ENCODE data around the gene RPS6KA5.
A peak's percentile ranks its signal among the peaks of the same experiment; 100 is the strongest.
"Not testable (repeated sequence)": the region's sequence is repeated elsewhere in the genome, so short reads cannot be mapped to it uniquely, and the experiment has no call there.

RPS6KA5 gene

DNA sequence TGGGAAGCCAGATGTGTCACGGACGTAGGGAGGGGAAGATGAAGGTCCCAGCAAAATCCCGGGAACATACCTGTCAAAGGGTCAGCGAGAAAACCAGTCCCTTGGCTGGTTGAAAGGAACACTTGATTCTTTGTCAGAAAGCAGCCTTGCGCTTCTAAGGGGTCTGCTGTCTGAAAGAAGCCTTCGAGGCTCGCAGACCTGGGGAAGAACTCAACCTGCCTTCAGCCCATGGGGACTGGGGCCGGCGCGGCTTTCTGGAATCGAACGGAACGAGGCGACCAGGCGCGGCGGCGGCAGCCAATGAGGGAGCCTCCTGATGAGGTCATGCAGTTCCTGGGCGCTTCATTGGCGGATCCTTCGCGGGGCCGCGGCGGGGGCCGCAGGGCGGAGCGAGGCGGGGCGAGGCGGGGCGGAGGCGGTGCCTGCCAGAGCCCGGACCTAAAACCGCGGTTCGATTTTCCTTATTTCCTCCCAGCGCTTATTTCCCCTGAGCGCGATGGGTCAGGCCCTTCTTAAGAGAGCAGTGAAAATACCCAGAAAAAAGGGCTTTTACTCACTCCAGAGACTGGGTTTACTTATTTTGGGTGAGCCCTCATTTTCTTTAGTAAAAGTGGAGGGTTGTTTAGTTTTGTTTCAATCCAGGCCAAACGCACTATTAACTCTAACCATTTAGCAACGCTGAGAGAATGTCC lies 232.4 kb downstream of the RPS6KA5 start:
- peak; percentile 94 for DNase-seq

DNA sequence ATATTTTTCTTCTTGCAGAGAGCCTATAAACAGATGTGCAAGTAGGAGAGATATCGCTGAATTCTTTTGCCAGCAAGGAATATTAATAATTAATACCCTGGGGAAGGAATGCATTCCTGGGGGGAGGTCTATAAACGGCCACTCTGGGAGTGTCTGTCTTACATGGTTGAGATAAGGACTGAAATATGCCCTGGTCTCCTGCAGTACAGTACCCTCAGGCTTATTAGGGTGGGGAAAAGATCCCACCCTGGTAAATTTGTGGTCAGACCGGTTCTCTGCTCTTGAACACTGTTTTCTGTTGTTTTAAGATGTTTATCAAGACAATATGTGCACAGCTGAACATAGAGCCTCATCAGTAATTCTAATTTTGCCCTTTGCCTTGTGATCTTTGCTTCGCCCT lies 236.9 kb downstream of the RPS6KA5 start:
- not testable (repeated sequence) for DNase-seq

DNA sequence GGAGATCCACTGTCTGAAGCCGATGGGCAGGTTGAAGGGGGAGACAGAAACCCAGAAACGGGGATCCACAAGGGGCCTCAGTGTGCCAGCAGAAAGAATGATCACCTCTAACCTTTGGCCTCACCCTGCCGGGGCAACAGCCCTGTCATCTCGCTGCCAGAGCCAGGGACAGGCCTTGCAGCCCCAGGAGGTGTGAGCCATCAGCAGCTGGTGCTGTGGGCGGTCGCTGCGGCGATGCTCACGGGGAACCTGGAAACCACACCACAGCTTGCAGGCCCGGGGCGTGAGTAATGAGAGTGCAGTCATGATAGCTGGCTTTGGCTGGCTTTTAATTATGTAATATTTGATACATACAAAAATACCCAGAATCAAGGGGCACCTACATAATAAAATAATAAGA lies 239.5 kb downstream of the RPS6KA5 start:
- DNase-seq, result no peak

DNA sequence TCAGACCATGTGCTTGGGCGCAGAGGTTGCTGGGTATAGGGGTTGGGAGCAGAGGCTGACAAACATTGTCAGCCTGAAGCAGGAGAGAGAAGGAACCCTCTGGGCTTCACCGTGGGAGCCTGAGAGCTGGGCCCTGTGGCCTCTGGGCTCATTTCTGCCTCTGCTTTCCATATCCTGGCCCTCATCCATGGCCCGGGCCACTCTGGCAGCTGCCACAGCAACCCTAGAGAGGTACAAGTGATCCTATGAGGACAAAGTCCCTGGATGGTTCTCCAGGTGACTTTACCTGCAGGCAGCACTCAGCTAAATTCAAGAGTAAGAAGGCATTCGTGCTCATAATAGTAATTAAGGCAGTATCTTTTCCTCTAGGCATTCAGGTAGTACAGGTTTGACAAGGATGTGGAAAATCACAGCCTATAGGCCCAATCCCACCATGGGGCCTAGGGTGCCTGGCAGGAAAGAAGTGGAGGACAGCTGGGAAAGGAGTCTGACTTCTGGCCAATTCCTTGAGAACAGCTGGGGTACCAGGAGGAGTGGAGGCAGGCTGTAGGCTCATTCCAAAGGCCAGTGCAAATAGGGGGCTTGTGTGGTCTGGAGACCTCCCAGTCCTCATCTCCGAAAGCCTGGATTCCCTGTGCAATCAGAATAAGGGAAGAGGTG lies 240.6 kb downstream of the RPS6KA5 start:
- no peak for DNase-seq

DNA sequence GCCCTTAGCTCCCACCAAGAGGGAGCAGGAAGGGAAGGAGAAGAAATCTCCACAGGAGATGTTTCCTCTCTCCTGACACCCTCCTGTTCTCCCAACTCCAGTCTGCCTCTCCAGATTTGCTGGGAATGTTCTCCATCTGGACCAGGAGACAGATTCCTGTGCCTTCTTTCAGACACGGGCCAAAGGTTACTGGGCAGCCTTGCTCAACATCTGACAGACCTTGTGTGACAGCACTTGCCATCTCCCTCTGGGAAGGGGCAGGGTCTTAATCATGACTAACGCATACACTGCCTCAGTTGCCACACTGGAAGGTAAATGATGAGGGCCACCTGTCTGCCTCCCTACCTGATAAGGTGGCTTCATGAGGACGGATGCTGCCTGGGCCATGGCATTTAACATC lies 241.7 kb downstream of the RPS6KA5 start:
- no peak for DNase-seq

DNA sequence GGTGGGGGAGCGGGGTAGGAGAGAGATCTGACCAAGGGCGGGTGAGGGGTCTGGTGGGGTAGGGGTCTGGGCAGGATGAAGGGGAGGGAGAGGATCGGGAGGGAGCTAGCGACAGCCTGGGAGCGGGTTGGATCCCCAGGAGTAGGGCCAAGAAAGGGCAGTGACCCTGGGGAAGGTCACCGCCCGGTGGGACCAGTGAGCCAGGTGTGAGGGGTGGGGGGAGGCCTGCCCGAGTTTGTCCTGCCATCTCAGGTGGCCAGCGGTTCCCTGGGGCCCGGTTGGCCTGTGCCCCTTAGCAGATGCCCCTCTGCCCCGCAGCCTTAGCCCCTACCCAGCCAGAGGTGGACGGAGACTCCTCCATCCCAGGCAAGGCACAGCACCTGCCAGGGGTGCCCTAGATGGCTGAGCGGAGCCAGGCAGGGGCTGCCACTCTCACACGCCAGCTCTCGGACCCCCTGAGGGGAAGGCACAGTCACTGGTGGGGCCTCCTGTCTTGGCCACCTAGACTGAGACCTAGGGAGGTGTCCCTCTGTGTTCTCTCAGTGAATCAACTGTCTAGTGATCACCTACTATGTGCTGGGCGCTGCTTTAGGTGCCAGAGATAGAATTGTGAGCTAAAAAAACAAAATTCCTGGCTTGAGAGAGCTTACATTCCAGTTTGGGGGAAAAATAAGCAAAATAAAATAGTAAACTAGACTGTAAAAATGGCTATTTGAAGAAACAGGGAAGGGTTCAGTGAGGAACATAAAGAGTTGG lies 243.6 kb downstream of the RPS6KA5 start:
- DNase-seq, result no peak

DNA sequence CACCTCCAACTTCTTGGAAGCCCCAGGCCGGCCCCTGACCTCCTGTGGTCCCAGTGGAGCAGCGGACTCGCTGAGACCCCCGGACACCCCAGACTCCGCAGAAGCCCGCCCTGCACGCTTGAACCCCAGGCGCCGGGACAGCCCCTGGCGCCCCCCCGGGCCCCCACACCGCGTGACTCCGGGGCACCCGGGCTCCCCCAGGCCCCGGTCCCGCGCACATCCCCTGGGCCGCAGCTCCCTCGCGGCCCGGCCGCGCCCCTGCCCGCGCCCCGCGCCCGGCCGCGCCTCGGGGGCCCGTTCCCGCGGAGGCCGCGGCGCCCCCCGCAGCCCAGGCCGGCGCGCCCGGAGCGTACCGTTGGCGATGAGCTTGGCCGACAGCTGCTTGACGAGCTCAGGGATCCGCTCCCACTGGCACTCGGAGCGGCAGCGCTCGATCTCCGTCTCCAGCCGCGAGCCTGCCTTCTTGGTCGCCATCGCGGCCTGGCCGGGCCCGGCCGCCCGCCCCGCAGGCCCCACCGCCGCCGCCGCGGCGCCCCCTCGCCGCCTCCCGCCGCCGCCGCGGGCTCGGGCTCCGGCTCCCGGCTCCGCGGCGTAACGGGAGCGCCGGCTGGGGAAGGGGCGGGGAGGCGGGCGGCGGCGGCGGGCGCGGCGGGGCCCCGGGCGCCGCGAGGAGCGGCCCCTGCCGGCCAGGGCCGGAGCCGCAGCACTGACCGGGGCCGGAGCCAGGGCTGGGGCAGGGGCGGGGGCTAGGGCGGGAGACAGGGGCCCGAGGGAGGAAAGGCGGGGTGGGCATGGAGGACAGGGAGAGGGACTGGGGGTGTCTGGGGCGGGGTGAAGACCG lies 244.4 kb downstream of the RPS6KA5 start, which contains the start of gene TTC7B:
Gene TTC7B (minus strand): TSS at position 609 of the 841 bp plus-strand sequence. CDS start 135 bp downstream, at position 474.
- DNase-seq, result peak; percentile 40

DNA sequence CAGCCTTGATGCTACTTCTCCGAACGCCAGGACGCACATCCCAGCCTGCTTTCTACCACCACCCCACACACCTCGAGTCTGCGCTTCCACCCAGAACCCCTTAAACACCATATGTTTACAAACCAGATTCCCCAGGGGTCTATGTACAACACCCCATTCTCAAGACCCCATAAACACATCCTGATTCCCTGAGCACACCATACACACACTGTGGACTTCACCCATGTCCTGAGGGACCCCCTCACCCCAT lies 244.9 kb downstream of the RPS6KA5 start:
- no peak for DNase-seq

DNA sequence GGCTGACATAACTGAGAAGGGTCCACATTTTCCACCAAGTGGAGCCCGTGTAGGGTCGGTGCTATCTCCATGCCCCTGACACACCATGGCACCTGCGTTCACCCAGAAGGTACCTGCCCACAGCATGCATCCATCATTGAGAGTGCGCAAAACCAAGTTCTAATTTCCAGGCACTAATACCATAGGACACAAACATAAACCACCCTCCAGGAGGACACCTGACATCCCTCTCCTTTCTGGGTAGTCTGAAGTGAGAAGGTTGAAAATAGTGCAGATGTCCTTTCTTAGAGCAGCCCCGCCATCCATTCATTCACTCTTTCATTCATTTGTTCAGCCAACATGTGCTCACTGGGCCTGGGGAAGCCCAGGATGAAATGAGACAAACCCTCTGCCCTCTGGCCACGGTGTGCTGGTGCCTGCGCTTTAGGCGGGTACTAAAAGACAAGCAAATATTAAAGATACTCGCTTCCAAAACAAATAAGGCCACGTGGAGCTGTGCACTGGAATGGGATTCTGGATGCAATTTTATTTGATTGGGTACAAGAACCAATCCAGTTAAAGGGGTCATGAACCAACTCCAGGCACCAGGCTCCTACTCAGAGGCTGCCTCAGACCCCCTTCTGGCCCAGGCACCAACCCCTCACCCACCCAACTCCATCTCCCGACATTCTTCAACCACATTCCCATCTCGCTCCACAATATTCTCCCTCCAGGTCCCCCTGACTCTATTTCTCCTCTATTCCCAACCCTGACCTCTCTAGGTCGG lies 245.5 kb downstream of the RPS6KA5 start:
- DNase-seq, result no peak

DNA sequence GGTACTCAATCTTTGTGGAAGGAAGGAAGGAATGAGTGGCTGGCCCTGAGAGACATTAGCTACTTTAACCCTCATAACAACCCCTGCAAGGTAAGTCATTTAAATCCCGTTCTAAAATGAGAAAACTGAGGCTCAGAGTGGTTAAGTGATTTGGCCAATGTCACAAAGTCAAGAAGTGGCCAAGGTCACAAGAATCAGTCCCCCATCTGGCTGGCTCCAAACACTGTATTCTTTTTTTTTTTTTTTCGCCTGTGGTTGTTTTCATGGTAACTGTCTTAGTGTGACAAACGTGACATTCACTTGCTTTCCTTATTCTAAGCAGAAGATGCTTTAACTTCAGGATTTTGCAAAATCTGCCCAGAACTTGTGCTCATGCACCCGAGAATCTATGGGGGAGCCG lies 247.0 kb downstream of the RPS6KA5 start:
- DNase-seq, result no peak

DNA sequence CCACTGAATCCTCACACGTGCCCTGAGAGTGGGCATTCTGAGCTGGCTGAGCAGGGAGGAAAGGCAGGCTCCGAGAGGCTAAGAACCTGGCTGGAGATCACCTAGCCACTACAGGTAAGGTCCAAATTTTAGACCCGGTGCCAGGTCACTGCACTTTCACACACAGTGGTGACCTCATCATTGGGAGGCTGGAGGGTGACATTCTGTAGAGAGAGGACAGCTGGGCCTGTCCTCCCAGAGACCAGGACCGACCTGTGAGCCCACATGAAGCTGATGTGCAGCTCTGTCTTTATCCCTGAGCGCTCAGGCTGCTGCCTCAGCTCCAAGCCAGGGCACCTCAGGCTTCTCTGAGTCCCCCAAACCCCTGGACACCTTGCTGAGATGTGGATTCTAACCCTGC lies 248.3 kb downstream of the RPS6KA5 start:
- no peak for DNase-seq

DNA sequence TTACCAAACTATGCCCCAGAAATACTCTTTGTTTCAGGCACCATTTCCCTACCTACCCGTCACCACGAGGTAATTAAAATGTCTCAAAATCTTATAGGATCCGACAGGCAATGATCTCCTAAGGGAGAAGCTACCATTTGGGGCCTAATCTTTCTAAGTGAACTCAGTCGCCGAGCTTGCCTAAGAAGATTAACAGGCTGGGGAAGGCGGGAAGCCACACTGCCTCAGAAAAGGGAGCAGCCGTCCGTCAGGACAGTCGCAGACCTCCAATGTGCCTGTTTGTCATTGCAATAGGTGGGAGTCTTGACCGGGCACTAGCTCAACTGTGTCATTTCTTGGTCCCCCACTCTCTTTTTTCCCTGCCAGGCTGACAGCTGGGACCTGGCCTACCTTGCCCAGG lies 248.8 kb downstream of the RPS6KA5 start:
- DNase-seq, result no peak

DNA sequence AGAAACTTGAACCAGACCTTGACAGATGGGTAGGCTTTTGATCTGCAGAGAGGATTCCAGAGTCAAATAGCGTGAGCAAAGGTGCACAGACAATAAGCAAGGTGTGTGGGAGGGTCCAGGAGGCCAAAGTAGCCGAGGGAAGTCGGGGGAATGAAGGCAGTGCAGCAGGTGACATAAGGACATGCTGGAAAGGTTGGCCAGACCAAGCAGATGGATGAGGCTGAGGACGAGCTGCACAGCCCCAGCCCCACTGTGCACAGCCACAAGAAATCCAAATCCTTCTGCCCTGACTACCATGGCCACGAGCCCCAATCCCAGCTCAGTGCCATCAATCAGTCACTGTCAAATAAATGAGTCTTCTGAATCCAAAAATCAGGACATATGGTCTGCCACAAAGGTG lies 249.6 kb downstream of the RPS6KA5 start:
- no peak for DNase-seq

DNA sequence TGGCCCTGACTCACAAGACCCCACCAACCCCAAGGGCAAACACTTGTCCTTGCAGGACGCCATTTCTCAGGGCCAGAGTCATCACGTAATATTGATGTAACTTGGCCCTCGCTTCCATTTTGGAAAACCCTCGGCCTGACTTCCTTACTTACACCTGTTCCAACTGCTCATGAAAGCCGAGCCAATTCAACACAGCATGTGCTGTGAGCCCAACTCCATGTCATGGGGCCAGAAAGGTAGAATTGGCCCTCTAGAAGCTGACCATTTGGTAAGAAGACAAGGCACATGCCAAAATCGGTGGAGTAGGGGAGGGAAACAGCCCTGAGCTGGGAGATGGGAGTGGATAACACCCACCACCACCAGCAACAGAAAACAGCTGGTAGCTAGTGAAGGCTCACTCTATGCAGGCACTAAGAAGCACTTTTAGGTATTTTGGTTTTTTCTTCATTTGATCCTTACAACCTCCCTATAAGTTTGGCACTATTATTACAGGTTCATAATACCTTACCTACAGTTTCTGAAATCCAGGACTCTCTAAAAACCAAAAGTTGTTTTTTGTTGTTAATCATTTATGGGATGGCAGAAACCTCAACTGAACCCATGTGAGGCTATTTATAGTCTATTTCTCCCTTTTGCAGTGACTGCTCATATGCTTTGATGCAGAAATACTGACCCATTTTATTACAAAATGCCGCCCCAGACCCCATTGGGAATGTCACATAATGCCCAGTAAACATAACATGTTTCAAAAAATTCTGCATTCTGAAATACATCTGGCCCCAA lies 250.7 kb downstream of the RPS6KA5 start:
- DNase-seq, result no peak

DNA sequence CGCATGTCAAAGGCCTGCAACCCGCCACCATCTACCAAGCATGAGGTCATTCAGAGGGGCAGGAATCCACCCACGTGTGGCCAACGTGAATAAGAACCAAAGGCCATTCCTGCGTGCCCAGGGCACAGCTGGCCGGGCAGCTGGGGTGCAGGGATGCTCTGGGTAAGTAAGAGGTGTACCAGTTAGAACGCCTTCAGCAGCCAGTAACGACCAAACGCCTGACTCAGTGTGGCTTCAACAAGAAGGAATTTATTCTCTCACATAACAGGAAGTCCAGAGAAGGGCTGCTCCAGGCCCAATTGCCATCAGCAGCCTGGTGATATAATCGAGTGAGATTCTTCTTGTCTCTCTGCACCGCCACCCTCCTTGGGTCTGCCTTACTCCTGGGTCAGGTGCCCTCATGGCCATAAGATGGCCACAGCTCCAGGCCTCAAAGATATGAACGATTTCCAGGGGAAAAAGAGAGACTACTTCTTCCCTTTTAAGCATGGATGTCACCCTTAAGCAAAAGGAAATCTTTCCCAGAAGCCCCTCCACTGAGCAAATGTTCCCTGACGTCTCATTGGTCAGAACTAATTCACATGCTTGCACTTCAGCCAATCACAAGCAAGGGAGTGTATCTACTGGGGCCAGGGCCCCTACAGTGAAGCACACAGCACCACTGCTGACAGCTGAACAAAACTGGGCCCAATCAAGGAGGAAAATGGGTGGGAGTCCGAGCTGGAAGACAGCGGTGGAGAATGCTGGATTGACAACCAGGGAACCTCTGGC lies 251.5 kb downstream of the RPS6KA5 start:
- DNase-seq, result no peak

DNA sequence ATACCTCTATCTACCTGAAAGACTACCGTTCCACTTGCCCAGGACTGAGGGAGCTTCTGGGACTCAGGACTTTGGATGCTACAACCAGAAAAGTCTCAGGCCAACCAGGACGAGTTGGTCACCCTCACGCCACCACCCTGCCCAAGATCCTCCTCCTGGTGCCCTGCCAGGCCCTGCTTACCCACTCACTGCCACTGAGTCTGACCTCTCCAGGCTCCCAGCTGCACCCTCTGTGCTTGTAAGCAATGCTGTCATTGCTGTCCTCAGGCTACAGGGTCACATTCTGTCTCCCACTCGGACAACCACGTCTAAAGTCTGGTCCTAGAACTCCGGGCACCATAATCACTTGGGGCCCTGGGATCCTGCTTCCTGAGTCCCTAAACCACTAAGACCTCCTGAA lies 253.4 kb downstream of the RPS6KA5 start:
- DNase-seq, result no peak

DNA sequence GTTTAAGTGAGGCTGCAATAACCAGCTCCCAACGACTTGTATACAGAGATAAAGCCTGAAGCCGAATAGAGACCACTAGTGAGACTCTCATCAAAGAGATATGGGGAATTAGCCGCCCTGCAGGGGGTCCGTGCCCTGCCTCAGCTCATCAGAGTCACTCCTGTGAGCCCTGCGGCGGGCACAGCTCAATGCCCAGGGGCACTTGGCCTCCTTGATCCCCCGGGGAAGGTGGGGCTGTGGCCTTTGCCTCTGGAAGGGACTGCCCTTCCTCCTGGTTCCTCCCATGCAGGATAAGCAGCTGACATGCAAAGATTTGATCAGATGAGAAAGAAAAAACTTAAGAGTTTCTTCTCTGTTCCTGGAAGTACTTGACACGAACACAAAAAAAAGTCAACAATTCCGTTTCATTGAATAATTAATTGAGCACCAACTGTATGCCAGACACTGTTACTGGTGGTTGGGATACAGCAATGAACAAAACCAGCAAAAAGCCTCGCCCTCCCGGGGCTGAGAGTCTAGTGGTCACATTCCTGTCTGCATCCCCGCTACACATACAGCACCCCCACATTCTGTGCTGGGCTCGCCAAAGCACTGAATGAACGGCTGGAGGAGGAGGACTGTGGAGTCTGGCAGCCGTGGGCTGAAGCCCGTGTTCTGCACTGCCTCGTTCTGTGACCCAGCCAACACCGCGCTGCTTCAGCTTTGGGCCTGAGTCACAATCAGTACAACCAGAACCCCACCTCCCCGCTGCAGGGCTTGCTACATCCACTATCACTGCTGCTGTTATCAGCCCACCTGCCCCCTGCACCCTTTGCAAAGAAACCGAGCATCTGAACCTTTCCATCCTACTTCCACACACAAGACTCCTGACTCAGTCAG lies 254.5 kb downstream of the RPS6KA5 start:
- DNase-seq, result peak; percentile 46

DNA sequence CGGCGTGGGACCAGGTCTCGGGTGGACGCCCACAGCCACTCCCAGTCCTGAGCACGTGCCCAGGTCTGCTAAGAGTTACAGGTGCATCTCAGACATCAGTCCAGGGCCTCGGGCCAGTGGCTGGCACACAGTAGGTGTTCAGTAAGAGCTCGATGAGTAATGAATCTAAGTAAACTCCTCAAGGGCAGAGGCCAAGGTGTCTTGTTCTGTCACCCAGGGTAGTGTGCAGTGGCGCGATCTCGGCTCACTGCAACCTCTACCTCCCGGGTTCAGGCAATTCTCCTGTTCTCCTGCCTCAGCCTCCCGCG lies 255.4 kb downstream of the RPS6KA5 start:
- DNase-seq, result no peak

DNA sequence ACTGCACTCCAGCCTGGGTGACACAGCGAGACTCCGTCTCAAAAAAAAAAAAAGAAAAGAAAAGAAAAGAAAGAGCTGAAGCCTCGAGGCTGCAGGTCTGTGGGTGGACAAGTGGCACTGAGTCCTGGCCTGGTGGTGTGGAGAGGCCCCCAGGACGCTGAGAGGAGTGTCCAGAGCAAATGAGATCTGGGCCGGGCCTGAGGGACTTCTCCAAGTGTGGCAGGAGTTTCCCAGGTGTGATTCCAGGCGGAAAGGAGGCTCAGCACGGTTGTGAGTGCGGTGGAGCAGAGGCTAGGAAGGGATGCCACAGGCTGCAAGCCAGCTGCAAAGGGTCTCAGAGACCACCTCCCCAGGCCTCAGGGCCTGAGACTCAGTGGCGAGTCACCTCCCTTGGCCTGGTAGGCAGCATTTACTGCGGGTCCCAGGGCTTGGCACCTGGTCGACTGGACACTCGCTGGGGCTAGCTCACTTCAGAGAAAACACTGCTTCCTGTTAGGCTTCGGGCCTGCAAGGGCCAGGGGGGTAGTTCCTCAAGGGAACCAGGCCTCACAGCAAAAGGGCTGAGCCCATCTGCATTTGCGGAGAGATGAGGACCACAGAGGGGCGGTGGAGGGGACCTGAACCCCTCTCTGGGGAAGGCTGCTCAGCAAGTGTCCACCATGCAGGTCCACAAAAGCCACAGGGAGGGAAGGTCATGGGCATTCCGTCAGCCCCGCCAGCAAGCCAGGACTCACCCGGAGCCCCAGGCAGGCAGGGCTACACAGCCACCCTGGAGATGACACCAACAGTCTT lies 256.0 kb downstream of the RPS6KA5 start:
- no peak for DNase-seq
